ENCODE data around the gene TBC1D13. TPM values are rescaled to one million over a fixed set of nuclear protein-coding genes. Genes with fewer than 3 reads are reported as not detected.

Gene TBC1D13
- total and polyA plus RNA-seq, 2 of the 13 experiments (the other 11 are each of a cell fraction or from before 2014, with no cell fraction given): 17.9 to 19.7 TPM

- peak; percentile 23; the same call in 1 of the 2 replicates for TF ChIP-seq ZNF609 (CRISPR knock-in tag; IDR thresholded peaks at IDR 0.05; ENCODE audit: borderline replicate concordance)
- TF ChIP-seq HNRNPK (IDR thresholded peaks at IDR 0.05; ENCODE audit: low read depth, low read length, poor library complexity, severe bottlenecking): peak; percentile 21
- no peak for TF ChIP-seq ZNF879 (CRISPR knock-in tag; IDR thresholded peaks at IDR 0.05)
- no peak for TF ChIP-seq U2AF2 (IDR thresholded peaks at IDR 0.05; ENCODE audit: low read depth, low read length)
- TF ChIP-seq, protein P1, sequence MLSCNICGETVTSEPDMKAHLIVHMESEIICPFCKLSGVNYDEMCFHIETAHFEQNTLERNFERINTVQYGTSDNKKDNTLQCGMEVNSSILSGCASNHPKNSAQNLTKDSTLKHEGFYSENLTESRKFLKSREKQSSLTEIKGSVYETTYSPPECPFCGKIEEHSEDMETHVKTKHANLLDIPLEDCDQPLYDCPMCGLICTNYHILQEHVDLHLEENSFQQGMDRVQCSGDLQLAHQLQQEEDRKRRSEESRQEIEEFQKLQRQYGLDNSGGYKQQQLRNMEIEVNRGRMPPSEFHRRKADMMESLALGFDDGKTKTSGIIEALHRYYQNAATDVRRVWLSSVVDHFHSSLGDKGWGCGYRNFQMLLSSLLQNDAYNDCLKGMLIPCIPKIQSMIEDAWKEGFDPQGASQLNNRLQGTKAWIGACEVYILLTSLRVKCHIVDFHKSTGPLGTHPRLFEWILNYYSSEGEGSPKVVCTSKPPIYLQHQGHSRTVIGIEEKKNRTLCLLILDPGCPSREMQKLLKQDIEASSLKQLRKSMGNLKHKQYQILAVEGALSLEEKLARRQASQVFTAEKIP (CRISPR knock-in tag; IDR thresholded peaks at IDR 0.05; ENCODE audit: borderline replicate concordance): no peak
- TF ChIP-seq, protein P2, sequence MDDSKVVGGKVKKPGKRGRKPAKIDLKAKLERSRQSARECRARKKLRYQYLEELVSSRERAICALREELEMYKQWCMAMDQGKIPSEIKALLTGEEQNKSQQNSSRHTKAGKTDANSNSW (CRISPR knock-in tag; IDR thresholded peaks at IDR 0.05; ENCODE audit: borderline replicate concordance): no peak
- TF ChIP-seq POLR2G (IDR thresholded peaks at IDR 0.05; ENCODE audit: low read depth, low read length): peak; percentile 88
- TF ChIP-seq ZNF605 (CRISPR knock-in tag; IDR thresholded peaks at IDR 0.05): peak; percentile 39; the same call in 1 of the 2 replicates
- no peak for TF ChIP-seq SIX4 (CRISPR knock-in tag; IDR thresholded peaks at IDR 0.05)
- no peak for TF ChIP-seq ZNF292 (CRISPR knock-in tag; IDR thresholded peaks at IDR 0.05; ENCODE audit: borderline replicate concordance, low read depth)
- TF ChIP-seq EED (CRISPR knock-in tag; IDR thresholded peaks at IDR 0.05): no peak
- no peak for TF ChIP-seq ADNP (CRISPR knock-in tag; IDR thresholded peaks at IDR 0.05)
- TF ChIP-seq, protein P3, sequence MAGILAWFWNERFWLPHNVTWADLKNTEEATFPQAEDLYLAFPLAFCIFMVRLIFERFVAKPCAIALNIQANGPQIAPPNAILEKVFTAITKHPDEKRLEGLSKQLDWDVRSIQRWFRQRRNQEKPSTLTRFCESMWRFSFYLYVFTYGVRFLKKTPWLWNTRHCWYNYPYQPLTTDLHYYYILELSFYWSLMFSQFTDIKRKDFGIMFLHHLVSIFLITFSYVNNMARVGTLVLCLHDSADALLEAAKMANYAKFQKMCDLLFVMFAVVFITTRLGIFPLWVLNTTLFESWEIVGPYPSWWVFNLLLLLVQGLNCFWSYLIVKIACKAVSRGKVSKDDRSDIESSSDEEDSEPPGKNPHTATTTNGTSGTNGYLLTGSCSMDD (CRISPR knock-in tag; IDR thresholded peaks at IDR 0.05): 0 out of 2 replicates have a peak, but pooled peaks have one; percentile 26
- TF ChIP-seq ZNF180 (CRISPR knock-in tag; IDR thresholded peaks at IDR 0.05; ENCODE audit: borderline replicate concordance, low read depth): no peak
- TF ChIP-seq YY1 (IDR thresholded peaks at IDR 0.05; ENCODE audit: insufficient read depth, insufficient replicate concordance, low read depth, low read length): peak; percentile 94
- TF ChIP-seq SRSF4 (IDR thresholded peaks at IDR 0.05; ENCODE audit: low read depth, low read length, poor library complexity, severe bottlenecking): no peak
- peak; percentile 76; the same call in 1 of the 2 replicates for TF ChIP-seq ZFP41 (CRISPR knock-in tag; IDR thresholded peaks at IDR 0.05; ENCODE audit: borderline replicate concordance)
- peak; percentile 88; the same call in 1 of the 2 replicates for TF ChIP-seq ARHGAP35 (CRISPR knock-in tag; IDR thresholded peaks at IDR 0.05; ENCODE audit: borderline replicate concordance)
- TF ChIP-seq PHF5A (CRISPR knock-in tag; IDR thresholded peaks at IDR 0.05; ENCODE audit: low read depth, unreplicated experiment): peak; percentile 26
- TF ChIP-seq MAFG (CRISPR knock-in tag; IDR thresholded peaks at IDR 0.05): no peak
Measured at GRCh38 chr9:128829477-128830251, 42.6 kb downstream of the TBC1D13 start, which contains the start of gene SPOUT1 (continued).
